Heart left ventricle (tissue), 16 donors: ENCODE measurements around the gene ZNHIT3. TPM values are rescaled to one million over a fixed set of nuclear protein-coding genes. Genes with fewer than 3 reads are reported as not detected.
A peak's percentile ranks its signal among the peaks of the same experiment; 100 is the strongest.

Experiments used
- ATAC-seq, 4 donors: fragments of 200-7000 bp; cut with Tn5 transposase; one replicate each; pipeline ENCODE4 v1.9.1; 2020 to 2022; ENCODE audit warnings: moderate library complexity in 4 of 4, mild to moderate bottlenecking in 3 of 4, moderate number of reproducible peaks in 1 of 4
- DNase-seq, 5 donors: peaks; one replicate each; pipeline ENCODE4 v3.0.0-alpha.2; 2020
- H3K27ac ChIP-seq, 12 donors: fragments of 200-600 bp; sonication (generic) in 4 of 12; one replicate each; pipeline versions ENCODE4 v1.5.0 to v1.8.0; 2016 to 2022; ENCODE audit warnings: mild to moderate bottlenecking in 2 of 12
- H3K27me3 ChIP-seq, 9 donors: fragments of 200-600 bp; sonication (generic) in 2 of 9; one replicate each; pipeline versions ENCODE4 v1.5.1 to v1.8.0; 2016 to 2022; ENCODE audit warnings: mild to moderate bottlenecking in 3 of 9
- H3K36me3 ChIP-seq, 9 donors: fragments of 200-600 bp; sonication (generic) in 2 of 9; one replicate each; pipeline versions ENCODE4 v1.5.0 to v1.8.0; 2018 to 2022; ENCODE audit warnings: mild to moderate bottlenecking in 2 of 9
- H3K4me1 ChIP-seq, 12 donors: fragments of 200-600 bp; sonication (generic) in 4 of 12; one replicate each; pipeline versions ENCODE4 v1.5.0 to v1.8.0; 2016 to 2022; ENCODE audit warnings: mild to moderate bottlenecking in 3 of 12
- H3K4me3 ChIP-seq, 12 donors: fragments of 200-600 bp; sonication (generic) in 4 of 12; one replicate each; pipeline versions ENCODE4 v1.5.0 to v1.8.0; 2017 to 2022; ENCODE audit warnings: mild to moderate bottlenecking in 9 of 12, moderate library complexity in 4 of 12
- H3K9me3 ChIP-seq, 12 donors: fragments of 200-600 bp; sonication (generic) in 4 of 12; one replicate each; pipeline versions ENCODE4 v1.5.0 to v1.8.0; 2016 to 2022; ENCODE audit warnings: mild to moderate bottlenecking in 1 of 12
- CTCF ChIP-seq, 12 donors: fragments of 200-600 bp; sonication (generic) in 4 of 12; IDR thresholded peaks; one replicate each; pipeline versions ENCODE4 v1.5.0 to v1.8.0; 2018 to 2022; ENCODE audit warnings: antibody characterized with exemption in 12 of 12, mild to moderate bottlenecking in 5 of 12
- POLR2A ChIP-seq, 2 donors: fragments of 450-650 bp; IDR thresholded peaks; one replicate each; pipeline ENCODE4 v1.6.1; 2017; ENCODE audit warnings: antibody characterized with exemption in 2 of 2, mild to moderate bottlenecking in 2 of 2, moderate library complexity in 2 of 2
- whole genome bisulfite sequencing, 4 donors: extraction: QIAGEN DNeasy Blood & Tissue Kit in 2 of 4; methylation state at CpG; one replicate each; pipeline versions ENCODE4 v1.1.5 to v1.1.7; 2013 to 2018; 5-methylcytosine and 5-hydroxymethylcytosine counted together
- intact Hi-C, 10 donors: fragments of 100-400 bp; cut with DNase I; formaldehyde crosslinking; loops; one replicate each; pipeline versions ENCODE4 v1.11.1 to v1.14.2; 2022
- polyA plus RNA-seq, 2 donors: library from polyadenylated mRNA; stranded (reverse); fragments of 200-250 nt; gene quantifications; one replicate each; pipeline ENCODE4 v1.2.3, GENCODE V29; 2013
- total RNA-seq, 9 donors: library from RNA; depleted of rRNA in 2 of 9; stranded (reverse); fragments of >200 nt in 2 of 9; fragmentation: NEBNext Ultra II Directional in 3 of 9; extraction: Animal tissue kit (Norgen Biotek cat#: 25700) in 3 of 9; gene quantifications; one replicate each; pipeline versions ENCODE4 v1.1.0 to v1.2.4, GENCODE V29; 2016 to 2023
- donor health status: ischemic (EF 13 %, LVEDD 7.1; RV severe dilation, severe dysfunction).
- donor health status: healthy with polysubstance abuse.
- donor health status: DM: no; HTN: yes; CAD: no.
- donor health status: DM: no; HTN: no; CAD: no.
- donor health status: ischemic (EF 25% LVEDD 6.9; RV normal size, moderate dysfunction).
- donor health status: ischemic (EF 25% LVEDD 5.7; RV mildly dilated, moderate dysfunction).
- donor health status: healthy.
- donor health status: DM: yes; HTN: yes; CAD: no.
- donor health status: ischemic (EF 35%, LVEDD 5.7; RV mildly dilated, moderate dysfunction).
- donor health status: nonischemic (EF 11% LVEDD 7.7; RV severe dilation, severe dysfunction).
- donor health status: DM: yes; HTN: yes; CAD: no.
- donor health status: PGD.
- donor health status: ischemic (EF 29% LVEDD 5.4; RV normal size, mild dysfunction).
- donor health status: nonischemic (EF 23%, LVEDD 6.1; RV moderate dilation, normal function).

ZNHIT3 gene
- total and polyA plus RNA-seq, 11 donors, result 14.8 to 41.2 (median 23.1) TPM

- H3K4me1 ChIP-seq, result peaks cover 12 to 47% (median 40%) of the 10 kb centered on the region in 12 donors
- H3K27ac ChIP-seq, result peak within 1 kb of the TSS; percentile 93 to 100 (median 99)
- H3K27me3 ChIP-seq, result no peaks in the 10 kb centered on the region
- peaks cover 0 to 27% (median 8%) of the 10 kb centered on the region in 9 donors for H3K36me3 ChIP-seq
- no peaks in the 10 kb centered on the region for H3K9me3 ChIP-seq
- peak; percentile 84 to 91 (median 90) for ATAC-seq
- intact Hi-C loops, result loop anchor here in 8 of 10 donors (1.0 to 5.0 kb wide), 4 partner anchors 9 to 57 kb away; partner anchors contain the start of genes DHRS11 (in 5 of the 8) and ZNHIT3 (in 1 of the 8)
- TF ChIP-seq CTCF (IDR thresholded peaks at IDR 0.05) (peak in 1 of 12 donors; percentile 11), POLR2A (IDR thresholded peaks at IDR 0.05) (peak; percentile 32 to 80)
- peak within 1 kb of the TSS; percentile 63 to 99 (median 84) for H3K4me3 ChIP-seq
- peak; percentile 96 to 97 (median 97) for DNase-seq
- 0% methylated on average over 28 to 71 of the region's 71 CpGs for WGBS, 4 donors
Measured at GRCh38 chr17:36544307-36545076, 58.0 kb downstream of the ZNHIT3 start, which contains the start of gene GGNBP2. Gene GGNBP2, plus strand, starts transcription at chr17:36544919. Its CDS starts 806 bp downstream, at chr17:36545725.

GRCh38 chr17:36545077-36545464 lies 58.6 kb downstream of the ZNHIT3 start:
- intact Hi-C loops, result loop anchor here in 7 of 10 donors (1.0 to 5.0 kb wide), 3 partner anchors 10 to 47 kb away; partner anchors contain the start of gene DHRS11 (in 5 of the 7)
- Histone ChIP-seq H3K27me3 (no peaks in the 10 kb centered on the region), H3K9me3 (no peaks in the 10 kb centered on the region), H3K4me1 (peaks cover 12 to 52% (median 40%) of the 10 kb centered on the region in 12 donors), H3K27ac (peak overlapping the region; percentile 93 to 100 (median 99)), H3K36me3 (peaks cover 0 to 23% (median 7%) of the 10 kb centered on the region in 9 donors), H3K4me3 (peak overlapping the region; percentile 63 to 99 (median 84))
- WGBS, 4 donors, result 0 to 1% (median 0%) methylated on average over 14 to 36 of the region's 38 CpGs
- TF ChIP-seq POLR2A (IDR thresholded peaks at IDR 0.05), result no peak
- TF ChIP-seq CTCF (IDR thresholded peaks at IDR 0.05), result no peak
- DNase-seq (no peak), ATAC-seq (peak; percentile 48 to 74 (median 56))

Other genes with a start within 250 kb of the ZNHIT3 start
- gene TBC1D3I, start 222.1 kb upstream of the ZNHIT3 start, total RNA-seq, result under 1 TPM in 2 of 9 donors, not detected in 7; 0.26 to 0.63 TPM
- not detected for gene TBC1D3I, start 222.1 kb upstream of the ZNHIT3 start, polyA plus RNA-seq
- gene TBC1D3G, start 162.8 kb upstream of the ZNHIT3 start, total RNA-seq, result not detected
- gene TBC1D3G, start 162.8 kb upstream of the ZNHIT3 start, polyA plus RNA-seq, result 1 to 10 TPM in 1 of 2 donors, not detected in 1; 3.2 TPM
- 1 to 10 TPM in 1 of 9 donors, not detected in 8; 1.1 TPM for gene TBC1D3H, start 98.2 kb upstream of the ZNHIT3 start, total RNA-seq
- not detected for gene TBC1D3H, start 98.2 kb upstream of the ZNHIT3 start, polyA plus RNA-seq
- gene MYO19, start 48.2 kb downstream of the ZNHIT3 start, total RNA-seq, result 10 to 100 TPM in 6 of 9 donors, 1 to 10 TPM in 3; 5.8 to 32.7 (median 11.6) TPM
- gene MYO19, start 48.2 kb downstream of the ZNHIT3 start, polyA plus RNA-seq, result 10 to 100 TPM; 14.0 to 21.1 TPM
- 1 to 10 TPM; 2.1 to 7.9 (median 5.7) TPM for gene PIGW, start 48.3 kb downstream of the ZNHIT3 start, total RNA-seq
- gene PIGW, start 48.3 kb downstream of the ZNHIT3 start, polyA plus RNA-seq, result 1 to 10 TPM; 2.7 to 8.9 TPM
- gene GGNBP2, start 58.2 kb downstream of the ZNHIT3 start, total RNA-seq, result 10 to 100 TPM; 27.4 to 62.9 (median 40.8) TPM
- 10 to 100 TPM; 32.0 to 34.3 TPM for gene GGNBP2, start 58.2 kb downstream of the ZNHIT3 start, polyA plus RNA-seq
- gene DHRS11, start 105.2 kb downstream of the ZNHIT3 start, total RNA-seq, result 10 to 100 TPM; 11.0 to 22.2 (median 13.5) TPM
- gene DHRS11, start 105.2 kb downstream of the ZNHIT3 start, polyA plus RNA-seq, result 10 to 100 TPM; 12.4 to 15.8 TPM
- 10 to 100 TPM in 1 of 9 donors, 1 to 10 TPM in 8; 4.0 to 12.4 (median 7.2) TPM for gene MRM1, start 114.9 kb downstream of the ZNHIT3 start, total RNA-seq
- 10 to 100 TPM in 1 of 2 donors, 1 to 10 TPM in 1; 7.7 to 12.6 TPM for gene MRM1, start 114.9 kb downstream of the ZNHIT3 start, polyA plus RNA-seq